Measurements from ENCODE around the gene PSD. TPM values are rescaled to one million over a fixed set of nuclear protein-coding genes. Genes with fewer than 3 reads are reported as not detected.

The PSD gene
- total and polyA plus RNA-seq, 9 of the 15 experiments (the other 6 are each of a cell fraction or from before 2014, with no cell fraction given) = 0.11 to 1.7 (median 0.54) TPM; not detected in 2

- TF ChIP-seq BCLAF1 (IDR thresholded peaks at IDR 0.05; ENCODE audit: borderline replicate concordance in 1 of 2, control insufficient read depth in 1 of 2, low read depth in 2 of 2, low read length in 1 of 2) (no peak), ZKSCAN3 (CRISPR knock-in tag; IDR thresholded peaks at IDR 0.05) (no peak), ZNF398 (CRISPR knock-in tag; IDR thresholded peaks at IDR 0.05) (no peak), POLR3A (IDR thresholded peaks at IDR 0.05; ENCODE audit: borderline replicate concordance, extremely low read depth, insufficient read depth, insufficient read length) (no peak), NCOA1 (IDR thresholded peaks at IDR 0.05; ENCODE audit: low read depth) (no peak), PRPF4 (IDR thresholded peaks at IDR 0.05; ENCODE audit: insufficient read depth, low read depth, low read length, poor library complexity, severe bottlenecking) (no peak), SIRT6 (IDR thresholded peaks at IDR 0.05; ENCODE audit: low read depth, low read length) (no peak), ZNF274 (IDR thresholded peaks at IDR 0.05; ENCODE audit: borderline replicate concordance, low read depth, low read length) (no peak), GATA2 (CRISPR knock-in tag; IDR thresholded peaks at IDR 0.05) (no peak), NCOA6 (IDR thresholded peaks at IDR 0.05) (no peak), FIP1L1 (IDR thresholded peaks at IDR 0.05; ENCODE audit: low read depth, low read length, poor library complexity, severe bottlenecking) (peak; percentile 12), HNRNPLL (IDR thresholded peaks at IDR 0.05; ENCODE audit: low read depth, low read length, poor library complexity, severe bottlenecking) (peak; percentile 36), CHD1 (IDR thresholded peaks at IDR 0.05; ENCODE audit: low read length) (peak; percentile 17), ZNF212 (CRISPR knock-in tag; IDR thresholded peaks at IDR 0.05) (no peak), DDX20 (tag; IDR thresholded peaks at IDR 0.05; ENCODE audit: low read depth) (no peak), PRDM10 (IDR thresholded peaks at IDR 0.05; ENCODE audit: partially characterized antibody) (no peak), COPS2 (conservative IDR thresholded peaks at IDR 0.05) (no peak), ELF1 (tag; IDR thresholded peaks at IDR 0.05) (no peak; the same call in 1 of the 2 replicates), ZFP30 (CRISPR knock-in tag; IDR thresholded peaks at IDR 0.05; ENCODE audit: borderline replicate concordance) (no peak)
Measured at GRCh38 chr10:102450374-102451104, 32.0 kb upstream of the PSD start (continued).
